DND-41 (cell line): ENCODE data around the gene ACOT12.
"Not testable (repeated sequence)": the region's sequence is repeated elsewhere in the genome, so short reads cannot be mapped to it uniquely, and the experiment has no call there.

Source experiments
- ATAC-seq: fragments of 200-7000 bp; cut with Tn5 transposase; 3 replicates; pipeline ENCODE4 v1.9.1; 2021; ENCODE audit warnings: low read depth; ENCODE audit not compliant: insufficient read depth
- DNase-seq: peaks from one replicate; pipeline ENCODE4 v3.0.0-alpha.2; 2020
- H2AFZ ChIP-seq: 2 replicates; pipeline ENCODE4 v1.6.0; 2012; ENCODE audit warnings: low read depth, low read length
- H3K27ac ChIP-seq: 2 replicates; pipeline ENCODE4 v1.5.1; 2012; ENCODE audit warnings: low read length, inconsistent platforms
- H3K27me3 ChIP-seq: fragments of 200-600 bp; sonication (generic); 2 replicates; pipeline ENCODE4 v1.6.0; 2012; ENCODE audit warnings: low read length, mild to moderate bottlenecking, inconsistent platforms; ENCODE audit not compliant: insufficient read depth, poor library complexity
- H3K36me3 ChIP-seq: 2 replicates; pipeline ENCODE4 v1.5.1; 2012; ENCODE audit warnings: low read length, inconsistent platforms; ENCODE audit not compliant: insufficient read depth
- H3K4me1 ChIP-seq: 2 replicates; pipeline ENCODE4 v1.5.1; 2012; ENCODE audit warnings: mild to moderate bottlenecking, low read length; ENCODE audit not compliant: insufficient read depth
- H3K4me2 ChIP-seq: 2 replicates; pipeline ENCODE4 v1.6.0; 2012; ENCODE audit warnings: mild to moderate bottlenecking, moderate library complexity, low read length, inconsistent platforms; ENCODE audit not compliant: insufficient read depth
- H3K4me3 ChIP-seq, 2 experiments: fragments of 200-600 bp in 1 of 2; shearing (Covaris generic) in 1 of 2; 2 replicates each; pipeline ENCODE4 v1.5.1; 2012 to 2016; ENCODE audit warnings: inconsistent platforms in 2 of 2, low read length in 2 of 2, mild to moderate bottlenecking in 2 of 2, low read depth in 1 of 2, moderate library complexity in 1 of 2
- H3K79me2 ChIP-seq: 2 replicates; pipeline ENCODE4 v1.6.0; 2012; ENCODE audit warnings: low read length, inconsistent platforms; ENCODE audit not compliant: insufficient read depth
- H3K9ac ChIP-seq: 2 replicates; pipeline ENCODE4 v1.6.0; 2012; ENCODE audit warnings: low read depth, mild to moderate bottlenecking, inconsistent platforms, low read length, moderate library complexity
- H3K9me3 ChIP-seq: 2 replicates; pipeline ENCODE4 v1.5.1; 2012; ENCODE audit warnings: low read length, moderate library complexity, mild to moderate bottlenecking, inconsistent platforms; ENCODE audit not compliant: insufficient read depth, severe bottlenecking
- H4K20me1 ChIP-seq: 2 replicates; pipeline ENCODE4 v1.6.0; 2012; ENCODE audit warnings: low read length; ENCODE audit not compliant: insufficient read depth
- CTCF ChIP-seq: IDR thresholded peaks from 2 replicates; pipeline ENCODE4 v1.5.1; 2012; ENCODE audit warnings: borderline replicate concordance, low read length, moderate library complexity, mild to moderate bottlenecking; ENCODE audit not compliant: poor library complexity, severe bottlenecking; ENCODE audit errors: extremely low read depth
- EZH2 ChIP-seq: IDR thresholded peaks from 3 replicates; pipeline ENCODE4 v1.6.1; 2012; ENCODE audit warnings: borderline replicate concordance, low read depth, mild to moderate bottlenecking, moderate library complexity, low read length, inconsistent platforms; ENCODE audit not compliant: severe bottlenecking

ACOT12 gene

DNA sequence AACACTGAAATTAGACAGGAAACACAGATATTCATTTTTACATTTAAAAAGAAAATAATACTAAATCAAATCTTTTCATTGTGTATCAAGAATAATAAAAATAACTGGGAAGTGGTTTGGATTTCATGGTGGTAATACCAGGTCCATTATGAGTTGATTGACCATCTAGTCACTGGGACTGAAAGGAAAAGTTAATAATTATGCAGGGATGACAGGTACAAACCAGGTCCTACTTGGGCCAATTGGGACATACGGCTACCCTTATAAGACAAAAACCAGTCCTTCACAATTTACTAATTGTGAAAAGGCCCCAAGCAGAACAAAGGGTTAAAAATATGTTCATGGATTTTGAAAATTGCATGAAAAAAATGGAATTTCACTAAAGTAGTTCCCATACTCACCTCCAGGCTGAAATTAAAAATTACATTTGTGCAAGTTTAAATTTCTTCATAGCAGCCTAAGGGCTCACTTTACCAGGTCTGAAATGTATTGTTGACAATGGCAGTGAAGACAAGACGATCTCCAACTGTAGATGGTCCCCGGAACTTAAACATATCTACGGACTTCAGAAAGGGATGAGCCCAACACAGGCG lies 48.4 kb downstream of the ACOT12 start:
- Histone ChIP-seq H3K9ac (no peak overlapping the region), H3K79me2 (no peaks in the 10 kb centered on the region), H2AFZ (no peak overlapping the region), H3K9me3 (no peaks in the 10 kb centered on the region), H3K36me3 (no peaks in the 10 kb centered on the region), H3K4me1 (no peaks in the 10 kb centered on the region), H3K27me3 (no peaks in the 10 kb centered on the region), H3K4me3 (no peak overlapping the region), H3K4me2 (no peak overlapping the region), H3K27ac (no peak overlapping the region), H4K20me1 (no peaks in the 10 kb centered on the region)
- DNase-seq: no peak
- no peak for ATAC-seq
- TF ChIP-seq EZH2: no peak
- no peak for TF ChIP-seq CTCF

DNA sequence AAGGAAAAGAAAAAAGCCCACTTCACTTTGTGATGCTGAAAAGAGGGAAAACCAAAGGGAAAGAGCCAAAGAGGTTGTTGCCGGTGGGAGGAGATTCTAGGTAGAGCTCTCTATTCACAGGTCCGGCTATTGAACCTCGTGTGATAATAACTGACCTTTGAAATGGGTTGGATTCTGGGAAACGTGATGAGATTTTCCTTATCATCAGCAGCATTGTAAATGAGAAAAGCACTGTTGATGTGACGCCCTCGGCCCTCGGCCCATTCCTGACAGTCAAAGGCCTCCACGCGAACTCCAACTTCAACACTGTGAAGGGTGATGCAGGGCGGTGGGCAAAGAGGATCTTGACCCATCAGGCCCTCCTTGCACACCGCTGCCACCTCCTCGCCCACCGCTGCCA lies 49.2 kb downstream of the ACOT12 start:
- TF ChIP-seq EZH2: no peak
- no peak for TF ChIP-seq CTCF

GRCh38 chr5:81338213-81338612 lies 55.7 kb downstream of the ACOT12 start:
- not testable (repeated sequence) for H3K4me1 ChIP-seq, H3K79me2 ChIP-seq, ATAC-seq, H3K9me3 ChIP-seq, H4K20me1 ChIP-seq, H2AFZ ChIP-seq, H3K4me2 ChIP-seq, H3K4me3 ChIP-seq, DNase-seq, H3K9ac ChIP-seq, H3K36me3 ChIP-seq, H3K27ac ChIP-seq, H3K27me3 ChIP-seq

More for the DNA sequence above, 49.2 kb downstream of the ACOT12 start:
- Histone ChIP-seq H3K9ac (no peak overlapping the region), H3K79me2 (no peaks in the 10 kb centered on the region), H2AFZ (no peak overlapping the region), H3K27me3 (no peaks in the 10 kb centered on the region), H3K36me3 (no peaks in the 10 kb centered on the region), H4K20me1 (no peaks in the 10 kb centered on the region), H3K27ac (no peak overlapping the region), H3K9me3 (no peaks in the 10 kb centered on the region), H3K4me2 (no peak overlapping the region), H3K4me3 (no peak overlapping the region), H3K4me1 (no peaks in the 10 kb centered on the region)
- DNase-seq (no peak), ATAC-seq (no peak)

DNA sequence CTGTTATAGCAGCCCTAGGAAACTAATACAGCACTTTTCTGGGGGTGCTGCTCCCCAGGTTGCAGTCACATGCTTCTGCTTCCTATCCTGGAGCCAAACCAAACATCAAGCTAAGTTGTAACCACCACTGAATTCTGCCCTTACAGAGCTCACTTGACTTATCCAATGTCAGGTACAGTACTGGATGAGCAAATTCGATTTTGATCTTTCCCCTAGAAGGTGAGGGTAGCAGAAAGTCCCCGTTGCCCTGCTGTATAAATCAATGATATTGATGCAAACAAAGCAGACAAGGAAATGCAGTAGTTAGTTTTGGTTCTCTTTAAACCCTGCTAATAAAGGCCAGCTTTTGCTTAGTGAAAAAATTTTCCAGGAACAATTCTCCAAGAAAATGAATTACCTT lies 56.1 kb downstream of the ACOT12 start:
- Histone ChIP-seq H3K4me2 (no peak overlapping the region), H4K20me1 (no peaks in the 10 kb centered on the region), H3K4me3 (no peak overlapping the region), H3K27me3 (no peaks in the 10 kb centered on the region), H3K9ac (no peak overlapping the region), H3K79me2 (no peaks in the 10 kb centered on the region), H3K9me3 (no peaks in the 10 kb centered on the region), H3K27ac (no peak overlapping the region), H3K36me3 (no peaks in the 10 kb centered on the region), H3K4me1 (no peaks in the 10 kb centered on the region), H2AFZ (no peak overlapping the region)
- no peak for ATAC-seq
- no peak for TF ChIP-seq CTCF
- no peak for TF ChIP-seq EZH2
- DNase-seq: no peak
